Bronchial epithelial cell (primary cell): Measurements from ENCODE around the gene DST. TPM values are rescaled to one million over a fixed set of nuclear protein-coding genes. Genes with fewer than 3 reads are reported as not detected.

Experiments
- DNase-seq: peaks from one replicate; pipeline ENCODE4 v3.0.0-alpha.2; 2010; ENCODE audit warnings: low read depth
- FAIRE-seq: peaks from 2 replicates; lab custom pipeline; 2011; peaks lifted over from hg19 to GRCh38; lab: Jason Lieb, UNC
- H3K27me3 ChIP-seq: 2 replicates; pipeline ENCODE4 v1.5.1; 2011; ENCODE audit warnings: low read length; ENCODE audit not compliant: control insufficient read depth, insufficient read depth
- H3K36me3 ChIP-seq: 2 replicates; pipeline ENCODE4 v1.5.1; 2011; ENCODE audit warnings: low read length; ENCODE audit not compliant: control insufficient read depth, insufficient read depth
- H3K4me3 ChIP-seq: 2 replicates; pipeline ENCODE4 v1.5.1; 2011; ENCODE audit warnings: mild to moderate bottlenecking, low read depth, low read length, control low read depth
- total RNA-seq: library from RNA; depleted of rRNA; stranded (reverse); fragments of >200 nt; gene quantifications from 2 replicates; pipeline ENCODE4 v1.2.1, GENCODE V29; 2014
- TF ChIP-seq, protein P1 (sequence below): IDR thresholded peaks from 2 replicates; pipeline ENCODE4 v1.5.1; 2011; ENCODE audit warnings: mild to moderate bottlenecking, moderate library complexity, low read length, control low read depth, inconsistent platforms; ENCODE audit not compliant: insufficient read depth, severe bottlenecking

The DST gene
- total RNA-seq, 1 donor from 2014 or later, result 450 TPM

DNA sequence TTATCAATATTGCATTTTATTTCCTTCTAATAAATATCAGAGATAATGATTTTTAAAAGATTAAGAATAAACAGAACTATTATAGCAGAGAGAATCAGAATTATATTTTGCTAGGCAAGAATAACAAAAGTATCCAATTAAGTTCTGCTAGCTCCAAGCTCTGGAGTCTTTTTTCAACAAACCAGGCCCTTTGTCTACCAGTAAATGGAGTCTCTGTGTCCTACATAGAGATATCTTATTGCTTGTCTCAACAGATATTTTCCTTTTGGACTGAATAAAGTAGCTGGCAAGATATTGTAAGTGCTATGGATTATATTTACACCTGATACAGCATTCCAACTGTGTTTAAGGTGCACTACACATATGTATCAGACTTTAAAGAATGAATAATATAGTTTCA lies 107.1 kb downstream of the DST start:
- DNase-seq, result no peak
- Histone ChIP-seq H3K4me3 (no peak overlapping the region), H3K36me3 (peaks cover 4% of the 10 kb centered on the region), H3K27me3 (no peaks in the 10 kb centered on the region)
- TF ChIP-seq, protein P1, sequence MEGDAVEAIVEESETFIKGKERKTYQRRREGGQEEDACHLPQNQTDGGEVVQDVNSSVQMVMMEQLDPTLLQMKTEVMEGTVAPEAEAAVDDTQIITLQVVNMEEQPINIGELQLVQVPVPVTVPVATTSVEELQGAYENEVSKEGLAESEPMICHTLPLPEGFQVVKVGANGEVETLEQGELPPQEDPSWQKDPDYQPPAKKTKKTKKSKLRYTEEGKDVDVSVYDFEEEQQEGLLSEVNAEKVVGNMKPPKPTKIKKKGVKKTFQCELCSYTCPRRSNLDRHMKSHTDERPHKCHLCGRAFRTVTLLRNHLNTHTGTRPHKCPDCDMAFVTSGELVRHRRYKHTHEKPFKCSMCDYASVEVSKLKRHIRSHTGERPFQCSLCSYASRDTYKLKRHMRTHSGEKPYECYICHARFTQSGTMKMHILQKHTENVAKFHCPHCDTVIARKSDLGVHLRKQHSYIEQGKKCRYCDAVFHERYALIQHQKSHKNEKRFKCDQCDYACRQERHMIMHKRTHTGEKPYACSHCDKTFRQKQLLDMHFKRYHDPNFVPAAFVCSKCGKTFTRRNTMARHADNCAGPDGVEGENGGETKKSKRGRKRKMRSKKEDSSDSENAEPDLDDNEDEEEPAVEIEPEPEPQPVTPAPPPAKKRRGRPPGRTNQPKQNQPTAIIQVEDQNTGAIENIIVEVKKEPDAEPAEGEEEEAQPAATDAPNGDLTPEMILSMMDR, result no peak
- no peak for FAIRE-seq

DNA sequence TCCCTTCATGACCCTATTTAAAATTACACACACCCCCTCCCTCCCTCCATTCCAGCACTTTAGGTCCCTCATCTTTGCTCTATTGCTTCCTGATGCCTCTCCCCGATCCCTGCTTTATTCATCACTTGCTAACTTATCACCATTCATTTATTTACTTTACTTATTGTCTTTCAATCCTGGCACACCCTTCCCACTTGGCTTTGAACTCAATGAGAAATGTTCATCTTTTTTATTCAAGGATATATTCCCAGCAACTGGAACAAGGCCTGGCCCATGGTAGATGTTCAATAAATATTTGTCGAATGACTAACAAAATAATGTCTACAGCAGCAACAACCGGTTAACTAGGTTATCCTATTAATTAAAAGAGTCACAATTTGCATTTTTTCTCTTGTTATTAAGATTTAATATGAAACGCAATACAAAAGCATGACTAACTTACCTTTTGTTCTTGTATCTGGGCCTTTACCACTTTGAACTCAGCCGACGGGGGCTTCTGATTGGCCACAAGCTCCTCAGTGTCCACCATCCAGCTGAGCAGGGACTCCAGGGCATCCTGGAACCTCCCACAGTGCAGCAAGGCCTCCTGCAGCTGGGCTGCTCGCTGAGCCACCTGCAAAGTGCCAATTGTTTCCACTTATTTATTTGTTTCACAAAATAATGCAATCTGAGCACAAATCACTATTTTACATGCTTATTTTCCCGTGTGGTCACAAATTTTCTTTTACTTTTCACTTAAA lies 107.8 kb downstream of the DST start:
- peaks cover 5% of the 10 kb centered on the region for H3K36me3 ChIP-seq
- FAIRE-seq, result no peak

DNA sequence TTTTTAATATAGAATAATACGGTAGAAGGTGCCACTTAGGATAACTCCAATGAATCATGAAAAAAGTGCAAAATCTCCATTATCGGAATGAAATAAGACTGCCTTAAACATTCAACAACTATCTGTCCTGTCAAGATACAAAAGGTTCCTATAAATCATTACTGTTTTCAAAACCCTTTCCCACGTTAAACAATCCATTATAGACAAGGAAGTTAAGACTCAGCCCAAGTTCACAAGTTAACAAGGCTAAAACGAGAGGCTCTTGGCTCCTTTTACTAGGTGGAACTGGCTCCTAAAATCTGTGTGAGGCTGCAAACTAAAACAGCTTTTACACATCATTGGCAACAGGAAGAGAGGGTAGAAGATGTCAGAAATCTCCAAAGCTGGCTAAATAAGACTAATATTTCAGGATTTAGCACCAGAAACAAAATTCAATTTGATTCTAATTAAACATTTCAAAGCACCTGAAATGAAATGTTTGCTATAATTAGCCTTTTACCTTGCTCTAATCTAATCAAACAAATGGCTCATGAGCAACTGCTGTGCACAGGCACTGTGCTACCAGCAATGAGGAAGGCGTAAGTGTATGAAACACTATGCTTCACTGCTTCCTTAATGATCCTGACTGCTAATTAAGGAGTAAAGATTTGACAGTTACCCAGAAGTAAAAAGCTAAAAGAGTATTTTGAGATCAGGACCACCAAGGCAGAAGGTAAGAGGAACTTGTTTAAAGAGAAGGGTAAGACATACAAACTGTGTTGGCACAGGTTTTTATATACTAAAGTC lies 109.7 kb downstream of the DST start:
- no peak for FAIRE-seq
- DNase-seq, result no peak
- TF ChIP-seq, protein P1, result no peak
- Histone ChIP-seq H3K36me3 (peaks cover 7% of the 10 kb centered on the region), H3K4me3 (no peak overlapping the region), H3K27me3 (no peaks in the 10 kb centered on the region)

More for the DNA sequence above, 107.8 kb downstream of the DST start:
- no peaks in the 10 kb centered on the region for H3K27me3 ChIP-seq
- H3K4me3 ChIP-seq, result no peak overlapping the region
- no peak for DNase-seq
- TF ChIP-seq, protein P1, result no peak

DNA sequence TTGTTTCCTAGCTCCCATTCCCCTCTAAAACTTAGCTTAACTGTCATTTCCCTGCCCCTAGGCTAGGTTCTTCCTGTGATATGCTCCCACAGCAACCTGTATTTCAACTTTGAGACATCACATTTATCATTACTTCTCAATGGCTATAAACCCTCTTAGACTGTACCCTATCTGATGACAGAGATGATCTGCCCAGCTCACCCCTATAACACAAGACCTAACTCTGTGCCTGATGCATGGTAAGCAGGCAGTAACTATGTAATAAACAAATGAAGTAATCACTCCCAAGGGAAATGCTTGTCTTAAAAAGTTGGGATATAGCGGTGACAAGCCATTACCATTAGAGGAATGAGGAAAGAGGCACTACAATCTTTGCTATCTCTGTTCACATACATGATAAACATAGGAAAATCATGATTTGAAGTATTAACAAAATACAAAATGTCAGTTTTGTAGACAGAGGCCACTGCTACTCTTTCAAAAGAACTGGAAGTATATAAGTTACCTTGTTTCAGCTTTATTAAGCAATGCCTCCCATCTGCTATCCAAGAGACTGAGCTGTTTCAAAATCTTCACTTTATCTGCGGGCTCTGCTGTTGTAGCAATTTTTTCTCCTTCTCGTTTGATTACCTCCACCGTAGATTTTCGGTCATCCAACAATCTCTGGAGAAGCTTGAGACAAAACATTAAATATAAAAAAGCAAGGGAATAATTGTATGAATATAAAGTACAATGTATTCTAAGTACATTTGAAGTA lies 110.7 kb downstream of the DST start:
- H3K27me3 ChIP-seq, result no peaks in the 10 kb centered on the region
- FAIRE-seq, result no peak
- no peak overlapping the region for H3K4me3 ChIP-seq
- H3K36me3 ChIP-seq, result peaks cover 9% of the 10 kb centered on the region
- TF ChIP-seq, protein P1, result no peak
- DNase-seq, result no peak

DNA sequence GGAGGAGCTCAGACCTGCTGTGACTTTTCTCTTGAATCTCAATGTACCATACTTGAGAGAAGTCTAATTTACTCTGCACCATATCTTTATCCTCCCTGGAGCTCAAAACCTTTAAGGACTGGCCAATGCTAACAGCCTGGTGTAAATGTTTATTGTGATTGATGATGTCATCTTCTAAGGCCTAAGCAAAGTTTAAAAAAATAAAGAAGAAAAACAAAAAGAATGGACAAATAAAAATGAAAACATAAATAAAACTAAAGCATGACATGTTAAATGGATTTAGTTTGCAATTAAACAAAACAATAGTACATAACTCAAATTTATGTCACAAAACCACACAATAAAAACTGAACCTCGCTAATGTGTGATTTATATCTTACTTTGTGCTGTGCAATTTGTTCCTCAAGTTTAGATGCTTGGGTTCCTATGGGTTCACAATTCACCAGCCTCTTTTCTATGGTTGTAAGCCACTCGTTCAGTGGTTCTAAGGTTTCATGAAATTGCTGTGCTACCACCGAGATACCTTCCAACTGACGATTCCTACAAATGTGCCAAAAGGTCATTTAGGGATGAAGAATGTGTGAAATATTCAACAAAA lies 113.0 kb downstream of the DST start:
- TF ChIP-seq, protein P1, result no peak
- DNase-seq, result no peak
- Histone ChIP-seq H3K36me3 (peaks cover 14% of the 10 kb centered on the region), H3K27me3 (no peaks in the 10 kb centered on the region), H3K4me3 (no peak overlapping the region)
- FAIRE-seq, result no peak
